Neural progenitor cell (in vitro differentiated cells): ENCODE data around the gene RPUSD1.

Experiments used
- CTCF ChIP-seq: fragments of 200-600 bp; sonication (generic); IDR thresholded peaks from 2 replicates; pipeline ENCODE4 v1.5.1; 2017; ENCODE audit warnings: antibody characterized with exemption, mild to moderate bottlenecking
- EZH2 ChIP-seq: fragments of 200-600 bp; sonication (generic); IDR thresholded peaks from 2 replicates; pipeline ENCODE4 v1.6.1; 2017; ENCODE audit warnings: antibody characterized with exemption, mild to moderate bottlenecking, moderate library complexity
- EZH2phosphoT487 ChIP-seq: fragments of 200-600 bp; sonication (generic); IDR thresholded peaks from 2 replicates; pipeline ENCODE4 v1.6.1; 2017; ENCODE audit warnings: antibody characterized with exemption

- no peak for TF ChIP-seq CTCF
- no peak for TF ChIP-seq EZH2
- no peak for TF ChIP-seq EZH2phosphoT487
Measured at GRCh38 chr16:778909-779527, 9.2 kb downstream of the RPUSD1 start.
